ENCODE data around the gene GTF2H2.
"Not testable (repeated sequence)": the region's sequence is repeated elsewhere in the genome, so short reads cannot be mapped to it uniquely, and the experiment has no call there.

Gene GTF2H2

DNA sequence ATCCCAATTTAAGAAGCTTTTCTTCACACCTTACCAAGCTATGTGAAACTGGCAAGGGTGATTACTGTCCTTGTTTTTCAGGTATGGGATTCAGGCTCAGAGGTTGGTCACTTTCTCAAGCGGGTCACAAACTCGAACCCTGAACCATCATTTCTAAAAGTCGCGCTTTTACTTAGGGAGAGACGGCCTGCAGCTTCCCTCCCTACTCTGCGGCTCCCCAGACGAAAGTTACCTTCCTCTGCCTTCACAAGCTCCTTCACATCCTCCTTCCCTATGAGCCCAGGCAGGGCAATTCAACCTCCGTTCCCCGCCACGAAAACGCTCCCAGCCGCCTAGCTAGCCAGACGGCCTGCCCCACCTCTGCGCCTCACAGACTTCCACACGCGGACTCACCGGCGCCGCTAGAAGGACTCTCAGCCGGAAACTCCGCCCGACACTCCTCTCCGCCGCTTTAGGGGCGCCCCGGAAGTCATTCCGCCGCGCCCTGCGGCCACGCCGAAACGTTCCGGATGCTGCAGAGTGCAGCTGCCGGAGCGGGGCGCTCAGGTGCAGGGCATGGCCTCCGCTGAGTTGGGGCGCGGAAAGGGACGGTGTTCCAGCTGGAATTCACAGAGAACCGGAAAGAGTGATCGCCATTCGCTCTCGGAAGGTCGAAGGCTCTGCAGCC, at the start of gene GTF2H2:
Gene GTF2H2, minus strand, starts transcription at position 415 of the 667 bp plus-strand sequence. CDS start 4,913 bp downstream, outside the sequence.
- not testable (repeated sequence) for DNase-seq (ENCODE audit: low spot score)

DNA sequence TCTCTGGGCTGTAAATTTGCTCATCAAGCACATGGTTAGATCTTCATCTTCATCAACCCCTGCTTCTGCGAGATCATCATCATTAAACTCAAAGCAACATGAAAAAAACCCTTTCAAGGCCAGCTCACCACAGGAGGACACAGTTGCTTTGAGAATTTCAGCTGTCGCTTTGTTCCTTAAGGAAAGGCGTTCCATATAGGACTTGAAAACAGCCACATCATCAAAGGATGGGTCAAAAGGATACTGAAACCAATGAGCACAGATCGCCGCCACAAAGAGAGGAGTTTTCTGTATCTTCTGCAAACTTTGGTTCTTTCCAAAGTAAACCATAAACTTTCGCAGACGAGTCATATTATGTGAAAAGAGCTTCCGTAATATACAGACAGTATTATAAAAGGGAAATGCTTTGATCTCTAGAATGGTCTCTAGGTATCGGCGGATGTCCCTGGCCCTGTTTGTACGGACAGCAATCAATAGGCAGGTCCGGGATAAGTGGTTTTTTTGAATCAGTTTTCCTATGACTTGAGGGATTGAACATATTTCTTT, 42.3 kb upstream of the GTF2H2 start:
- DNase-seq (ENCODE audit: low spot score): not testable (repeated sequence)

DNA sequence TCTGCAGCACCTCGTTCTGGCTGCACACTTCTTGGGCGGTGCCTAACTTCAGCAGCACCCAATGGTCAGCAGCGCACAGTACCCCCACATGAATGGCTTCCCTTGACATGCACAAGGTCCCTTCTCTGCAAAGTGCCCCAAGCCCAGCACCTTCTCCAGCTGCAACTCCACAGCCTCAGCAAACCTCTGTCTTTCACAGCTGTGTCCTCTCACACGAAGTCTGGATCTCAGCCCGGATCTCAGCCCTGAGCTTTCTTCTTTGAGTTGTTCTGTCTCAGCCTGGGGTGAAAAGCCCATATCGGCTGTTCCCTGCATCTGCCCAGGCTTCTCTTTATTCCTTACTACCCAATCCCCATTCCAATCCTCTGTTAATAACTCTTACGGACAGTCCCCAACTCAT, 32.5 kb upstream of the GTF2H2 start:
- DNase-seq (ENCODE audit: low spot score): not testable (repeated sequence)

DNA sequence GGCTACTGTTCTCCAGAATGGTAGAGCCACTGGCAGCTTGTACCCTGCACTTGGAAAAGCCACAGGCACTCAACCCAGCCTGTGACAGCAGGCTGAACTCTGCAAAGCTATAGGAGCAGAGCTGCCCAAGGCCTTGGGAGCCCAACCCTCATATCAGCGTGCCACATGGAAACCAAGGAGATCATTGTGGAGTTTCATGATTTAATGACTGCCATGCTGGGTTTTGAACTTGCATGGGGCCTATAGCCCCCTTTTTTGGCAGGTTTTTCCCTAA, 30.4 kb upstream of the GTF2H2 start:
- not testable (repeated sequence) for DNase-seq (ENCODE audit: low spot score)

DNA sequence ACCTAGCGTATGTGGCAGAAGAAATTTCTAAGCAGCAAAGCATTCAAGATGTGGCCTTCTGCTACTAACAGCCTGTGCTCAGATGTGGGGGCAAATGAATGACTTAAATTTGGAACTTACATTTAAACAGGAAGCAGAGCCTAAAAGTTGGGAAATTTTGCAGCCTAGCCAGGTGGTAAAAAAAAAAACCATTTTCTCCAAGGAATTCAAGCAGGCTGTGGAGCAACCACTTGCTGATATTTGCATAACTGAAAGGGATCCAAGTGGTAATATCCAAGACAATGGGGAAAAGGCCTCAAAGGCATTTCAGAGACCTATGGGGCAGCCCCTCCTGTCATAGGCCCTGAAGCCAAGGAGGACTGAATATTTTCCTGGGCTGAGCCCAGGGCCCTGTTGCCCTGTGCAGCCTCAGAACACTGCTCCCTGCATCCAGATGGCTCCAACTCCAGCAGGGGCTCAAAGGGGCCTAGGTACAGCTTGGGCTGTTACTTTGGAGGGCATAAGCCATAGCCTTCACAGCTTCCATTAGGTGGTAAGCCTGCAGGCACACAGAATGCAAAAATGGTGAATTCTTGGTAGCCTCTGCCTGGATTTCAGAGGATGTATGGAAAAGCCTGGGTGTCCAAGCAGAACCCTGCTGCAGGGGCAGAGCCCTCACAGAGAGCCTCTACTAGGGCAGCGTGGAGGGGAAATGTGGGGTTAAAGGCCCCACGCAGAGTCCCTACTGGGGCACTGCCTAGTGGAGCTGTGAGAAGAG, 29.9 kb upstream of the GTF2H2 start:
- not testable (repeated sequence) for DNase-seq (ENCODE audit: low spot score)

DNA sequence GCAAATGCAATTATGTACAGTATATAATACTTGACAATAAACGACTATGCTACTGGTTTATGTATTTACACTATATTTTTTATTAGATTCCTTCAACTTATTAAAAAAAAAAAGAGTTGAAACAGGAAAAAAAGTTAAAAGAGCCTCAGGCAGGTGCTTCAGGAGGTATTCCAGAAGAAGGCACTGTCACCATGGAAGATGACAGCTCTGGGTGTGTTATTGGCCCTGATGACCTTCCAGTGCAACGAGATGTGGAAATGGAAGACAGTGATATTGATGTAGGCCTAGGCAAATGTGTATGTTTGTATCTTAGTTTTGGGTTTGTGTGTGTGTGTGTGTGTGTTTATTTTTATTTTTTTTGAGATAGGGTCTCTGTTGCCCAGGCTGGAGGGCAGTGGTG, 22.3 kb upstream of the GTF2H2 start:
- DNase-seq (ENCODE audit: low spot score): not testable (repeated sequence)

DNA sequence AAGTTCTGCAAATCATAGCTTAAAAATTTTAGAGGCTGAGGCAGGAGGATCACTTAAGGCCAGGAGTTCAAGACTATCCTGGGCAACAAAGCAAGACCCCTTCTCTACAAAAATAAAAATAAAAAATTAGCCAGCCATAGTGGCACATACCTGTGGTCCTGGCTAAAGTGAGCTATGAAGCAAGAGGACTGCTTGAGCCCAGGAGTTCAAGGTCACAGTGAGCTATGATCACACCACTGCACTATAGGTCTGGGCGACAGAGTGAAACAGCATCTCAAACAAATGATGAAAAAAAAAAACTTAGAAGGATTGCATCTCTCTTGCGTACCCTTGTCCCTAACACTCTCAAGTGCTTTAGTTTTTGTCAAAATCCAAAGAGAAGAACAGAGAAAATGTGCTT, 21.3 kb upstream of the GTF2H2 start:
- not testable (repeated sequence) for DNase-seq (ENCODE audit: low spot score)

DNA sequence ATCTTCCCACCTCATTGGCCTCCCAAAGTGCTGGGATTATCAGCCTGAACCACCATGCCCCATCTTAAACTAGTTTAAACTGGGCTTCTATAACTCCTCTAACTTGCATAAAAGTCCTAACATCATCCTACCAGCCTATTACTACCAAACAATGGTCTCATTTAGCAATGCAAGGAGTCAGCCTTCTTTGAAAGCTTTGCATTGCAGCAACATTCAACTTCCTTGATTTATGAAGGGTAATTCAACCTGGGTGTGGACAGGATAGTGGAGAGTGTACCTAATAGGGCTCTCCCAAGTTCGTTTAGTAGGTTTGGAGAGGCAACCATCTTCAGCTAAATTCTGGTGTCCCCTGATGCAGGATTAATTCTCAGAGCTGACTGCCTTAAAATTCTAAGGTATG, 18.7 kb upstream of the GTF2H2 start:
- DNase-seq (ENCODE audit: low spot score): not testable (repeated sequence)

DNA sequence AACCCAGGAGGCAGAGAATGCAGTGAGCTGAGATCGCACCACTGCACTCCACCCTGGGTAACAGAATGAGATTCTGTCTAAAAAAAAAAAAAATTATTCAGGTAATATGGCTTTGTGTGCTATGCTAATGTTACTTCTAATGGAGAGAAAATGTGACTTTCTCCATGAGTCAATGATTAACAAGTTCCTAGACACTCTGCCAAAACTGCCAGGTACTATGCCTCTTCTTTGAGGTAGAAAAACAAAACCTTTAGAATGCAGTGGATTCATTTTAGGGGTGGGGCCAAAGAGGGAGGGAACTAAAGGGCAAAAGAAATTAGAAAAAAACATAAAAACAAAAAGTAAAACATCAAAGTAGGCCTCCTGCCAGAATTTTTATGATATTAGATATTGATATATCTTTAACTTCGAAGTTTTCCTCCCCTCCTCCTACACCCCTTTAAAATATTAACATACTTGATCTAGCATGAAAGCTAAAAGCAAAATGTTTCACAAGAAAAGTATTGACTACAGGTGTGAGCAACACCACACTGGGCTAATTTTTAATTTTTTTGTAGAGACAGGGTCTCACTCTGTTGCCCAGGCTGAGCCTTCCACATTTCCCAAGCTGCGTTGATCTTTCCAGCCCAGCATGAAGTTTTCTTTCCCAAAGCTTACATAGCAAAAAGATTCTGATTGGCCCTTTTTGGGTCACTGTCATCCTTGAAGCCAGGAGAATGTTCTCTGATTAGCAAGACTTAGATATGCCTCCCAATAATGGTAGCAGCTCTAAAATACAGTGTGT, 17.0 kb upstream of the GTF2H2 start:
- not testable (repeated sequence) for DNase-seq (ENCODE audit: low spot score)

DNA sequence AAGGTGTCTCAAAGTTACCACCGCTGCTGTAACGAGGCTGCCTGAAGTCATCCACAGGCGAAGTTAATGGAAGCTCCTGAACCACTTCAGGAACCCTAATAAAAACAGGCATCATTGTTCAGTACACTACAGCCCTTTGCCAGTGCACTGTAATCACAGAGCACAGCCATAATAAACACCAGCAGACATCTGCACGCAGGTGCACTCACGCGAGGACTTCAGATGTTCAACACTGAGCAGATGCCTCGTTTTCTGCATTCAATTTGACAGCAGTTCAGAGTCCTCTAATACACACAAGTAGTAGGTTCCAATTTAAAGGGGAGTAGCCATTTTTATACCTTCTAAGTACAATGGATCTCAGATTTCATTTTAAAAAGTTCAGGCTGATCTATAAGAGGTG, 15.4 kb upstream of the GTF2H2 start:
- not testable (repeated sequence) for DNase-seq (ENCODE audit: low spot score)

DNA sequence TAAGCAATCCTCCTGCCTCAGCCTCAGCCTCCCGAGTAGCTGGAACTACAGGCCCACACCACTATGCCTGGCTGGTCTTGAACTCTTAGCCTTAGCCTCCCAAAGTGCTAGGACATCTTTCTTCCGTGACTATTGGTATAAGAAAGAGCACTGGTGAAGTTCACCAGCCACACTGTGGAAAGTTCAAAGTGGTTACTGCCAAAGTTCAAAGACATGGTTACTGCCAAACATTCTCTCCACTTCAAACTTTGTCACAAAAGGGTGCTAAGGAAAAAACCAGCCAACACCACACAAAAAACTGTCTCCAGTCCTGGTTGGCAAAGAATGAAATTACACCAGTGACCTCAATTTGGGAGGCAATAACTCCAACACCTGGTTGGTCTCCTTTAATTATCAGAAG, 14.9 kb upstream of the GTF2H2 start:
- not testable (repeated sequence) for DNase-seq (ENCODE audit: low spot score)

DNA sequence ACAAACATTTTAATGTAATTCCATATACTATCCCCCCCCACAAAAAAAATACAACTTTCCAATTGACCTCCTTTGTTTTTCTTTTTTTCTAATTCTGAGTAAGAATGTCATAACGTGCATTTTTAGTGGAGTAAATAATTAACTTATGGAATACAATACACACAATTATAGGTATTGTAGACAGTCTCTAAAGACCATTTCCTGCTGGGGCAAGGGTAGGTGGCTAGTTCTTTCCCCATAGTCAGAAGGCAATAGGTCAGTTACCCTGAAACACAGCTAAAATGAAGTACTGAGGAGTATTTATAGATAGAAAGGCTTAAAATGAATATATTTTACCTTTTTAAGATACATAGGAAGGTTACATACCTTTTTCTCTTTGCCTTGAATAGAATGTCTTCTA, 6.2 kb downstream of the GTF2H2 start:
- DNase-seq (ENCODE audit: low spot score): not testable (repeated sequence)

DNA sequence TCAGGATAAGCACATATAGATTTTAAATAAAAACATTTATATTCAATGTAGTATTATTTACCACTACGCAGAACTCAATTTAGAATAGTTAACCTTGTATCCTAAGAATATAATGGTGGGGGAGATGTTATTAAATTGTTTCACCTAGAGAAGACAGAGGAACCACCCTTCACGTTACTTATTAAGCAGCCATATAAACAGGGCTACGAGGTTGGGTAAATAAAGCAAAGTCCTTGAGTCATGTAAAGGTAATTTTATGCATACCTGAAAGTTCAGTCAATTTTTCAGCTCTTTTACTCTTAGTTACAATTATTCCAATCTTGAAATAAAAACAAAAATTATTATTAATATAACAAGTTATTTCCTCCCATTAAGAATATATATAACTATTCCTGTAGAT, 8.1 kb downstream of the GTF2H2 start:
- DNase-seq (ENCODE audit: low spot score): not testable (repeated sequence)

DNA sequence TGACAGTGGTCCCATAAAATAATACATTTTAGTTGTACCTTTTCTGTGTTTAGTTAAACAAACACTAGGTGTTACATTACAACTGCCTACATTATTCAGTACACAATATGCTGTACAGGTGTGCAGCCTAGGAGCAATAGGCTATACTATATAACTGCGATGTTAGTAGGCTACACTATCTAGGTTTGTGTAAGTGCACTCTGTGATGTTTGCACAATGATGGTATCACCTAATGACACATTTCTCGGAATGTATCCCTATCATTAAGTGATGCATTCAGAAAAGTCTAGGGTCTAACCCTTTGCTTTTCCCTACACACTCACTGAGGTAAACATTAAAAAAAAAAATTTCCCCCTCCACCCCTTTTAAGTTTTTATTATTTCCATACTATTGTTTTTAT, 22.7 kb downstream of the GTF2H2 start:
- DNase-seq (ENCODE audit: low spot score): not testable (repeated sequence)

DNA sequence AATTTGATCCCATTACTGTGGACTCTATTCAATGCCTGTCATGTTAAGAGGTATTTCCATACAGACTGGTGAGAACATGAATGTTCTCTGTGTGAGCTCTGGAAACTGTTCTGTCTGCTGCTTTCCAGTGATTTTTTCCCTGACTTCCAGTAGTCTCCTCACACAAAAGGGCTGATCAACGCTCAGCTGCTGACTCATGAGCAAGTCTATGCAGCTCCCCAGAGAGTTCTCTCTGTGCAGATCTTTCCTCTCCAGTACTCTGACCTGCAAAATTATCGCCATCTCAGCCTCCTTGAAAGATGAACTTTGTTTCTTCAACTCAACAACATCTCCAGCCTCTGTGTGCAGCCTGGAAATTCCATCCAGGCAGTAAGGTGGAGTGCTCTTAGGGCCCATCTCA, 23.3 kb downstream of the GTF2H2 start:
- not testable (repeated sequence) for DNase-seq (ENCODE audit: low spot score)

DNA sequence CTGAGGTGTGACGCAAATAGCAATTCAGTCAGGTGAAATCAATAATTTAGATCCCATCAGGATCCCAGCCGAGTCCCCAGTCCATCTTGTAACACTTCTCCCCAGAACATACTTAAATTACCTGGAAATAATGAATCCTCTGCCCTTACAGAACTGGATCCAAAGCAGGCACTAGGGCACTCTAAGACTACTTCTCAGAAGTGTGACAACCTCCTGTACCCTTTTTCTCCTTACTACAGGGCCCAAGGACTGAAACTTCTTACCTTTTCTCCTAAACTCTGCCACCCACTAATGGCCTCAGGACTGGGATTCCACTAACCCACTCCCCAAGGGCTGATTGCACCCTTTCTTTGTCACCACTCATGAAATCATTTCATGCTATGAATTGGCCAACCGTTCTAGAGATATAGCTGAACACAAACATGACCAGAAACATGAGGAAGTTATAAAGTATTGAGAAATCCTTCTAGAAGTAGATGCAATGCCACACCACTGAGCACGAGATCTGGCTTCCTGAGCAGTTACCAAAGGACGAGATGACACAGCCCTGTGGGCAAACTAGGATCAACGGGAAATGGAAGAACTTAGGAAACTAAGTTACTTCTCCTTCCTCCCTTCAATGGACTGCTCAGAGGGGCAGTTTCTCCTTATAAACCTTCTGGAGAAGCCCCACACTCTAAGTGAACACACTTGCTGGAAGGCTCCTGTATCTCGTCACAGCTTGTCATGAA, 36.3 kb downstream of the GTF2H2 start:
- DNase-seq (ENCODE audit: low spot score): not testable (repeated sequence)

DNA sequence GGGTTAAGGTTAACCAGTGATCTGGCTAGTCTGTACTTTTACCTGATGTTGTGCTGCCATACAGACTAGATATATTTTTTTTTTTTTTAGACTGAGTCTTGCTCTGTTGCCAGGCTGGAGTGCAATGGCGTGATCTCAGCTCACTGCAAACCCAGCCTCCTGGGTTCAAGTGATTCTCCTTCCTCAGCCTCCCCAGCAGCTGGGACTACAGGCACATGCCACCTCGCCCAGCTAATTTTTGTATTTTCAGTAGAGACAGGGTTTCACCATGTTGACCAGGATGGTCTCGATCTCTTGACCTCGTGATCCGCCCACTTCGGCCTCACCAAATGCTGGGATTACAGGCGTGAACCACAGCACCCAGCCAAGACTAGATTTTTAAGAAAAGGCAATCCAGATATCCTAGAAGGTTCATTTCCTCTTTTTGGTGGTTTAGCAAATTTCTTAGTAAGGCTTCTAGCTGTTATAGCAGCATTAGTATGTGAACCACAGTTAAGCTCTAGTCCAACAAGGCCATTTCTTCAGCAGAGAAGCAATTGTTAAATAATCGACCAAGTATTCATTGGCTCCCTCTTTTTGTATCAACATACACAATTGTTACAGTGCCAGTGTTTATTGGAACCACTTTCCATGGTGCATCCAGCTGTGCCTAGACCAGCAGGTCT, 42.1 kb downstream of the GTF2H2 start, which contains the start of gene NAIP:
Gene NAIP, minus strand, starts transcription at position 51 of the 665 bp plus-strand sequence. CDS start 12,424 bp downstream, outside the sequence.
- not testable (repeated sequence) for DNase-seq (ENCODE audit: low spot score)

DNA sequence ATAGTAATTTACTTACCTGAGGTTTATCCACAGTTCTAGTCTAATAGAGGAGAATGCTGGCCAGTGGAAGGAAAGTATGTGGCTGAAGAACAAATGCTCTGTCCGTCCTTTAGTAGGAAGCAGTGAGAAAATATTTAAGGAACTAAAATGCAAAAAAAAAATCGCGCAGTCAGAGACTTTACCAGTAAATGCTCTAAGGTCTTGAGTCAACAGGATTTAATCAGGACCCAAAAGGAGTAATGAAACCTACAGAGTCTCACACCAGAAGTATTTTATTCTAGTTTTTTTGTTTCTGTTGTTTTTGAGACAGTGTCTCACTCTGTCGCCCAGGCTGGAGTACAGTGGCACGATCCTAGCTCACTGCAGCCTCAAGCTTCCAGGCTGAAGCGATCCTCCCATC, 46.8 kb downstream of the GTF2H2 start:
- not testable (repeated sequence) for DNase-seq (ENCODE audit: low spot score)

DNA sequence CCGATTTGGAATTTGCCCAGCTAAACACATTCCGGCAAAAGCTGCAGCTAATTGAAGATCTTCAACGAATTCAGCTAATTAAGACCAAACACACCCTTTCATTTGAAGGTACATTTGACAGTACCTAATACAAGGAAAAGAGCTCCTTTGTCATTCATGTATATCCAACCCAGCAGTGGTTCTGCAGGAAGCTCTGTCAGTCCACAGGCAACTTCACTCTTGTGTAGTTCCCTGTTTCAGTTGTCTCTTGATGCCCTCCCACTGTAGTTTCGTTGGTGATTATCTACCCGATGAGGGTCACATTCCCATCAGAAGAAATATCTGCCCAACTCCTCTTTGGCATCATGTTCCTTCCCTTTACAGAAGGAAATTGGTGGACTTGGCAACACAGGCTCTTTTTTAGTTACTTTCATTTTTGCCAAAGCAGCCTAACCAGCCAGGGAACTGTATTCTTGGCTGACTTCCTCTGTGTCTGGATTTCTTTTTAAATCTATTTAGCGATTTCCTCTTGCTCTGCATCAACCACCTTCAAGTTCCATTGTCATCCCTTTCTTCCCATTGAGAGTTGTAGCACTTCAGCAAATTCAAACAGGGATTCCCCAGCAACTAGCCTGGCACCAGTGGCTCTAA, 49.0 kb downstream of the GTF2H2 start:
- DNase-seq (ENCODE audit: low spot score): not testable (repeated sequence)

All from GM20000 (cell line).